HUES64 (cell line): ENCODE data around the gene GPR162.

ENCODE experiments used
- H3K27ac ChIP-seq: 2 replicates; pipeline ENCODE4 v1.7.0; 2013; ENCODE audit warnings: low read depth, low read length, inconsistent platforms
- H3K27me3 ChIP-seq: 2 replicates; pipeline ENCODE4 v1.6.1; 2013; ENCODE audit warnings: mild to moderate bottlenecking, low read length; ENCODE audit not compliant: insufficient read depth
- H3K36me3 ChIP-seq: 2 replicates; pipeline ENCODE4 v1.6.1; 2013; ENCODE audit warnings: mild to moderate bottlenecking, low read length; ENCODE audit not compliant: insufficient read depth
- H3K4me1 ChIP-seq: 2 replicates; pipeline ENCODE4 v1.6.1; 2013; ENCODE audit warnings: mild to moderate bottlenecking, low read length, moderate library complexity; ENCODE audit not compliant: insufficient read depth
- H3K4me3 ChIP-seq: 2 replicates; pipeline ENCODE4 v1.5.1; 2013; ENCODE audit warnings: mild to moderate bottlenecking, low read length, moderate library complexity
- H3K9ac ChIP-seq: 2 replicates; pipeline ENCODE4 v1.6.1; 2013; ENCODE audit warnings: mild to moderate bottlenecking, low read depth, low read length
- H3K9me3 ChIP-seq: 2 replicates; pipeline ENCODE4 v1.6.1; 2013; ENCODE audit warnings: low read depth, low read length; ENCODE audit not compliant: insufficient read depth
- WGBS: fragments of 150-250, 120-280 bp; methylation state at CpG from one replicate; pipeline ENCODE4 v1.1.7; 2013; ENCODE audit warnings: missing lambda C conversion rate; 5-methylcytosine and 5-hydroxymethylcytosine counted together

The GPR162 gene

GRCh38 chr12:6839482-6840201 lies 18.0 kb downstream of the GPR162 start:
- peak overlapping the region; percentile 27; the same call in 1 of the 2 replicates for H3K9ac ChIP-seq
- no peaks in the 10 kb centered on the region for H3K9me3 ChIP-seq
- peaks cover 75% of the 10 kb centered on the region for H3K36me3 ChIP-seq
- no peak overlapping the region for H3K4me3 ChIP-seq
- H3K27ac ChIP-seq: 0 out of 2 replicates have a peak overlapping the region, but pooled peaks have one; percentile 28
- WGBS: 78% methylated on average over 10 of the region's 10 CpGs
- no peaks in the 10 kb centered on the region for H3K27me3 ChIP-seq
- H3K4me1 ChIP-seq: peaks cover 12% of the 10 kb centered on the region; the same call in 1 of the 2 replicates

- H3K4me3 ChIP-seq: no peak overlapping the region
- no peaks in the 10 kb centered on the region for H3K27me3 ChIP-seq
- no peak overlapping the region for H3K27ac ChIP-seq
- peaks cover 12% of the 10 kb centered on the region; the same call in 1 of the 2 replicates for H3K4me1 ChIP-seq
- WGBS: 95% methylated on average over 1 of the region's 1 CpG
- H3K36me3 ChIP-seq: peaks cover 76% of the 10 kb centered on the region
- no peak overlapping the region for H3K9ac ChIP-seq
- no peaks in the 10 kb centered on the region for H3K9me3 ChIP-seq
Observed at GRCh38 chr12:6840330-6840729, 18.7 kb downstream of the GPR162 start.

- 89% methylated on average over 24 of the region's 24 CpGs for WGBS
- peaks cover 80% of the 10 kb centered on the region for H3K36me3 ChIP-seq
- peaks cover 12% of the 10 kb centered on the region; the same call in 1 of the 2 replicates for H3K4me1 ChIP-seq
- no peaks in the 10 kb centered on the region for H3K9me3 ChIP-seq
- no peak within 1 kb of the TSS for H3K4me3 ChIP-seq
- no peaks in the 10 kb centered on the region for H3K27me3 ChIP-seq
- 0 out of 2 replicates have a peak within 1 kb of the TSS, but pooled peaks have one; percentile 28 for H3K27ac ChIP-seq
- peak within 1 kb of the TSS; percentile 27; the same call in 1 of the 2 replicates for H3K9ac ChIP-seq
Observed at GRCh38 chr12:6840761-6841515, 19.3 kb downstream of the GPR162 start, which contains the start of gene GNB3. GNB3 (plus strand) TSS chr12:6840925; CDS start chr12:6841288, 363 bp downstream.

GRCh38 chr12:6842075-6842474 lies 20.5 kb downstream of the GPR162 start:
- no peaks in the 10 kb centered on the region for H3K9me3 ChIP-seq
- WGBS: 94% methylated on average over 4 of the region's 4 CpGs
- no peak overlapping the region for H3K9ac ChIP-seq
- no peak overlapping the region for H3K27ac ChIP-seq
- peaks cover 12% of the 10 kb centered on the region; the same call in 1 of the 2 replicates for H3K4me1 ChIP-seq
- no peak overlapping the region for H3K4me3 ChIP-seq
- H3K27me3 ChIP-seq: no peaks in the 10 kb centered on the region
- peaks cover 80% of the 10 kb centered on the region for H3K36me3 ChIP-seq

GRCh38 chr12:6843118-6843902 lies 21.7 kb downstream of the GPR162 start:
- Histone ChIP-seq H3K27ac (no peak overlapping the region), H3K27me3 (no peaks in the 10 kb centered on the region), H3K36me3 (peaks cover 80% of the 10 kb centered on the region), H3K4me1 (peaks cover 12% of the 10 kb centered on the region; the same call in 1 of the 2 replicates), H3K9me3 (no peaks in the 10 kb centered on the region), H3K9ac (no peak overlapping the region), H3K4me3 (no peak overlapping the region)
- WGBS: 80% methylated on average over 16 of the region's 16 CpGs

GRCh38 chr12:6845395-6845794 lies 23.8 kb downstream of the GPR162 start:
- H3K4me3 ChIP-seq: no peak overlapping the region
- H3K9ac ChIP-seq: no peak overlapping the region
- 90% methylated on average over 17 of the region's 17 CpGs for WGBS
- H3K4me1 ChIP-seq: 0 out of 2 replicates have a peak, but pooled peaks cover 2% of the 10 kb centered on the region
- H3K27ac ChIP-seq: no peak overlapping the region
- H3K36me3 ChIP-seq: peaks cover 78% of the 10 kb centered on the region
- H3K9me3 ChIP-seq: no peaks in the 10 kb centered on the region
- no peaks in the 10 kb centered on the region for H3K27me3 ChIP-seq

GRCh38 chr12:6846316-6846869 lies 24.8 kb downstream of the GPR162 start:
- H3K27me3 ChIP-seq: no peaks in the 10 kb centered on the region
- 93% methylated on average over 7 of the region's 7 CpGs for whole genome bisulfite sequencing
- H3K9me3 ChIP-seq: no peaks in the 10 kb centered on the region
- H3K36me3 ChIP-seq: peaks cover 77% of the 10 kb centered on the region
- no peak overlapping the region for H3K4me3 ChIP-seq
- H3K9ac ChIP-seq: no peak overlapping the region
- H3K4me1 ChIP-seq: 0 out of 2 replicates have a peak, but pooled peaks cover 2% of the 10 kb centered on the region
- no peak overlapping the region for H3K27ac ChIP-seq

GRCh38 chr12:6847676-6848075 lies 26.1 kb downstream of the GPR162 start:
- Histone ChIP-seq H3K9ac (no peak overlapping the region), H3K36me3 (peaks cover 65% of the 10 kb centered on the region)

GRCh38 chr12:6849427-6849826 lies 27.8 kb downstream of the GPR162 start:
- H3K9ac ChIP-seq: no peak overlapping the region
- WGBS: 93% methylated on average over 2 of the region's 2 CpGs
- no peak overlapping the region for H3K27ac ChIP-seq
- H3K9me3 ChIP-seq: no peaks in the 10 kb centered on the region
- H3K36me3 ChIP-seq: peaks cover 56% of the 10 kb centered on the region
- H3K4me3 ChIP-seq: no peak overlapping the region
- peaks cover 10% of the 10 kb centered on the region for H3K4me1 ChIP-seq
- no peaks in the 10 kb centered on the region for H3K27me3 ChIP-seq

More at GRCh38 chr12:6847676-6848075, 26.1 kb downstream of the GPR162 start:
- Histone ChIP-seq H3K4me1 (0 out of 2 replicates have a peak, but pooled peaks cover 2% of the 10 kb centered on the region), H3K9me3 (no peaks in the 10 kb centered on the region), H3K4me3 (no peak overlapping the region), H3K27me3 (no peaks in the 10 kb centered on the region), H3K27ac (no peak overlapping the region)
- 92% methylated on average over 2 of the region's 2 CpGs for WGBS

- no peak overlapping the region for H3K27ac ChIP-seq
- peaks cover 51% of the 10 kb centered on the region for H3K36me3 ChIP-seq
- peaks cover 10% of the 10 kb centered on the region for H3K4me1 ChIP-seq
- no peaks in the 10 kb centered on the region for H3K27me3 ChIP-seq
- peak overlapping the region; percentile 70 for H3K4me3 ChIP-seq
- H3K9ac ChIP-seq: peak overlapping the region; percentile 67
- WGBS: 86% methylated on average over 10 of the region's 10 CpGs
- no peaks in the 10 kb centered on the region for H3K9me3 ChIP-seq
Observed at GRCh38 chr12:6849976-6850560, 28.4 kb downstream of the GPR162 start.
